ENCODE data around the gene DNAJB5.

The DNAJB5 gene

GRCh38 chr9:34957492-34958410 is 31.8 kb upstream of the DNAJB5 start, which contains the start of gene PHF24:
Gene PHF24 (plus strand): TSS chr9:34958285. CDS start chr9:34971299, 13,014 bp downstream.
- in situ Hi-C loops (cut with MboI; ENCODE audit: low sequenced_read_pairs, unreplicated experiment): no loop called here
- no peak for TF ChIP-seq CTCF (IDR thresholded peaks at IDR 0.05; ENCODE audit: borderline replicate concordance, control extremely low read depth, extremely low read depth, insufficient read depth, missing control alignments)
- DNase-seq (ENCODE audit: low spot score): peak; percentile 46

GRCh38 chr9:34958411-34958982 is 31.0 kb upstream of the DNAJB5 start:
- DNase-seq (ENCODE audit: low spot score): no peak
- TF ChIP-seq CTCF (IDR thresholded peaks at IDR 0.05; ENCODE audit: borderline replicate concordance, control extremely low read depth, extremely low read depth, insufficient read depth, missing control alignments): no peak
- in situ Hi-C loops (cut with MboI; ENCODE audit: low sequenced_read_pairs, unreplicated experiment): no loop called here

GRCh38 chr9:34959461-34959860 is 30.1 kb upstream of the DNAJB5 start:
- TF ChIP-seq CTCF (IDR thresholded peaks at IDR 0.05; ENCODE audit: borderline replicate concordance, control extremely low read depth, extremely low read depth, insufficient read depth, missing control alignments): no peak
- in situ Hi-C loops (cut with MboI; ENCODE audit: low sequenced_read_pairs, unreplicated experiment): no loop called here
- DNase-seq (ENCODE audit: low spot score): no peak

DNA sequence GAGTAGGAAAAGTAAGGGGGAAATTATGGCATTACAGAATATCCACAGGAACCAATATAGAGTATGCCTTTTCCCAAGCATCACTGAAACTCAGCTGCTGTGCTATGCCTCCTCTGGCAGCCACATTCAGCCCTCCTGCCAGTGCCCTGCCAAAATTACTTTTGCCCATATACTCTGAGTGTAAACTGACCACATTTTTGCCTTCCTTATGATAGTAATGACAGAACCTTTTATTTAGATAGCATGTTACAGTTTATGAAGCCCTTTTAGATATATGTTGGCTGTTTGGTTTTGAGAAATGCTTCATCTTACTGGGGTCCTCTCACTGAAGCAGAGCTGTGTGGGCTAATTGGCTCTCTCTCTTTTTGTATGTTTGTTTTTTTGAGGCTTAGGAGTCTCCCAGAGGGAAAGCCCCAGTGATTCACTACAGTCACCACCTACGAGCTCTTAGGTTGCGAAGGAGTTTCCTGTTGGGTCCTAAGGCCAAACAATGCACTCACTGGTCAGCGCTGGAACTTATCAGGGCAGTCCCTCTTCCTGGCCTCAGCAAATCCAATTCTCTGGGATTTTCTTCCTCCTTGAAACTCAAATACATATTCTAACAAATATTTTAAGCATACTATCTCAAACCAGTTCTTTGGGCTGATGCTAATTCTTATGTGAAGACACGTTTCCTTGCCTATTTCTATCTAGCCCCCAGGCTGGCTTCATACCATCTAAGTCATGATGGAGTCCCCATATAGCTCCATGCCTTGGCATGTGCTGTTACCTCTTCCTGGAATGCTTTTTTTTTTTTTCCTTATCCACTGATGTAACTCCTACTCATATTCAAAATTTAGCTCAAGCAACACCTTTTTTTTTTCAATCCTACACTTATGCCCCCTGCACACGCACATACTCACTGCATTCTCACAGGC is 27.7 kb upstream of the DNAJB5 start:
- no peak for DNase-seq (ENCODE audit: low spot score)
- in situ Hi-C loops (cut with MboI; ENCODE audit: low sequenced_read_pairs, unreplicated experiment): no loop called here
- TF ChIP-seq CTCF (IDR thresholded peaks at IDR 0.05; ENCODE audit: borderline replicate concordance, control extremely low read depth, extremely low read depth, insufficient read depth, missing control alignments): no peak

- in situ Hi-C loops (cut with MboI; ENCODE audit: low sequenced_read_pairs, unreplicated experiment): no loop called here
- no peak for DNase-seq (ENCODE audit: low spot score)
- TF ChIP-seq CTCF (IDR thresholded peaks at IDR 0.05; ENCODE audit: borderline replicate concordance, control extremely low read depth, extremely low read depth, insufficient read depth, missing control alignments): no peak
Measured at GRCh38 chr9:34962546-34962945, 27.0 kb upstream of the DNAJB5 start.

- no peak for TF ChIP-seq CTCF (IDR thresholded peaks at IDR 0.05; ENCODE audit: borderline replicate concordance, control extremely low read depth, extremely low read depth, insufficient read depth, missing control alignments)
- DNase-seq (ENCODE audit: low spot score): no peak
- in situ Hi-C loops (cut with MboI; ENCODE audit: low sequenced_read_pairs, unreplicated experiment): no loop called here
Measured at GRCh38 chr9:34963552-34963951, 26.0 kb upstream of the DNAJB5 start.
